A172 (cell line): ENCODE measurements around the gene PCDHGB7. TPM values are rescaled to one million over a fixed set of nuclear protein-coding genes. Genes with fewer than 3 reads are reported as not detected.
"Not testable (repeated sequence)": the region's sequence is repeated elsewhere in the genome, so short reads cannot be mapped to it uniquely, and the experiment has no call there.

Source experiments
- DNase-seq: peaks from one replicate; pipeline ENCODE4 v3.0.0-alpha.2; 2015; ENCODE audit warnings: low spot score
- total RNA-seq: library from RNA; depleted of rRNA; stranded (reverse); fragments of >200 nt; shearing (Covaris generic); gene quantifications from 2 replicates; pipeline ENCODE4 v1.2.3, GENCODE V29; 2014

PCDHGB7 gene
- total RNA-seq, 1 experiment from 2014 or later, result 15.0 TPM

- not testable (repeated sequence) for DNase-seq
Measured at GRCh38 chr5:141397756-141398551, 19.5 kb upstream of the PCDHGB7 start, which contains the start of gene PCDHGB5. Gene PCDHGB5 (plus strand): TSS chr5:141397947. CDS start chr5:141398128, 181 bp downstream.

- DNase-seq, result no peak
Measured at GRCh38 chr5:141398608-141399007, 18.9 kb upstream of the PCDHGB7 start.

- no peak for DNase-seq
Measured at GRCh38 chr5:141399555-141400258, 17.8 kb upstream of the PCDHGB7 start.

- peak; percentile 42 for DNase-seq
Measured at GRCh38 chr5:141402553-141403243, 14.8 kb upstream of the PCDHGB7 start, which contains the start of gene PCDHGA9. Gene PCDHGA9 (plus strand): TSS chr5:141402778. CDS start chr5:141402953, 175 bp downstream.

GRCh38 chr5:141403387-141403786, 14.1 kb upstream of the PCDHGB7 start:
- DNase-seq, result no peak

GRCh38 chr5:141407790-141408505, 9.5 kb upstream of the PCDHGB7 start, which contains the start of gene PCDHGB6:
Gene PCDHGB6 (plus strand): TSS chr5:141408021. CDS start chr5:141408203, 182 bp downstream.
- DNase-seq, result not testable (repeated sequence)

GRCh38 chr5:141409598-141410306, 7.7 kb upstream of the PCDHGB7 start:
- DNase-seq, result no peak

GRCh38 chr5:141411575-141411974, 5.9 kb upstream of the PCDHGB7 start:
- DNase-seq, result no peak

- peak; percentile 65 for DNase-seq
Measured at GRCh38 chr5:141412854-141413539, 4.5 kb upstream of the PCDHGB7 start, which contains the start of gene PCDHGA10. Gene PCDHGA10 (plus strand): TSS chr5:141412987. CDS start chr5:141413176, 189 bp downstream.

GRCh38 chr5:141413540-141414069, 3.9 kb upstream of the PCDHGB7 start:
- no peak for DNase-seq

GRCh38 chr5:141414548-141415274, 2.8 kb upstream of the PCDHGB7 start:
- not testable (repeated sequence) for DNase-seq

- not testable (repeated sequence) for DNase-seq
Measured at GRCh38 chr5:141415275-141415618, 2.2 kb upstream of the PCDHGB7 start.

GRCh38 chr5:141419074-141419880, 1.8 kb downstream of the PCDHGB7 start:
- no peak for DNase-seq

GRCh38 chr5:141420855-141421488, 3.5 kb downstream of the PCDHGB7 start, which contains the start of gene PCDHGA11:
Gene PCDHGA11 (plus strand): TSS chr5:141421051. CDS start chr5:141421228, 177 bp downstream.
- no peak for DNase-seq

- DNase-seq, result no peak
Measured at GRCh38 chr5:141421489-141421855, 4.0 kb downstream of the PCDHGB7 start.

- DNase-seq, result no peak
Measured at GRCh38 chr5:141422742-141423291, 5.3 kb downstream of the PCDHGB7 start.

GRCh38 chr5:141427783-141428426, 10.4 kb downstream of the PCDHGB7 start:
- no peak for DNase-seq
